Measurements from ENCODE around the gene GJA5. TPM values are rescaled to one million over a fixed set of nuclear protein-coding genes. Genes with fewer than 3 reads are reported as not detected.

The GJA5 gene
- total RNA-seq, 1 experiment from 2014 or later, result not detected

GRCh38 chr1:147787765-147788164 is 27.4 kb upstream of the GJA5 start:
- H4K20me1 ChIP-seq (ENCODE audit: insufficient read depth), result no peaks in the 10 kb centered on the region
- no TSS peak for BruUV-seq (replicated peaks)
- H3K27ac ChIP-seq (ENCODE audit: low read depth, low read length), result no peak overlapping the region
- H3K9me2 ChIP-seq (ENCODE audit: insufficient read depth), result no peaks in the 10 kb centered on the region
- no peak for TF ChIP-seq SP1 (IDR thresholded peaks at IDR 0.05; ENCODE audit: low read depth)
- TF ChIP-seq RAD21 (IDR thresholded peaks at IDR 0.05; ENCODE audit: low read depth), result no peak
- no peak for TF ChIP-seq EZH2 (IDR thresholded peaks at IDR 0.05)
- TF ChIP-seq YY1 (IDR thresholded peaks at IDR 0.05; ENCODE audit: extremely low read depth, insufficient replicate concordance, low read depth, low read length), result no peak
- TF ChIP-seq, protein P1, sequence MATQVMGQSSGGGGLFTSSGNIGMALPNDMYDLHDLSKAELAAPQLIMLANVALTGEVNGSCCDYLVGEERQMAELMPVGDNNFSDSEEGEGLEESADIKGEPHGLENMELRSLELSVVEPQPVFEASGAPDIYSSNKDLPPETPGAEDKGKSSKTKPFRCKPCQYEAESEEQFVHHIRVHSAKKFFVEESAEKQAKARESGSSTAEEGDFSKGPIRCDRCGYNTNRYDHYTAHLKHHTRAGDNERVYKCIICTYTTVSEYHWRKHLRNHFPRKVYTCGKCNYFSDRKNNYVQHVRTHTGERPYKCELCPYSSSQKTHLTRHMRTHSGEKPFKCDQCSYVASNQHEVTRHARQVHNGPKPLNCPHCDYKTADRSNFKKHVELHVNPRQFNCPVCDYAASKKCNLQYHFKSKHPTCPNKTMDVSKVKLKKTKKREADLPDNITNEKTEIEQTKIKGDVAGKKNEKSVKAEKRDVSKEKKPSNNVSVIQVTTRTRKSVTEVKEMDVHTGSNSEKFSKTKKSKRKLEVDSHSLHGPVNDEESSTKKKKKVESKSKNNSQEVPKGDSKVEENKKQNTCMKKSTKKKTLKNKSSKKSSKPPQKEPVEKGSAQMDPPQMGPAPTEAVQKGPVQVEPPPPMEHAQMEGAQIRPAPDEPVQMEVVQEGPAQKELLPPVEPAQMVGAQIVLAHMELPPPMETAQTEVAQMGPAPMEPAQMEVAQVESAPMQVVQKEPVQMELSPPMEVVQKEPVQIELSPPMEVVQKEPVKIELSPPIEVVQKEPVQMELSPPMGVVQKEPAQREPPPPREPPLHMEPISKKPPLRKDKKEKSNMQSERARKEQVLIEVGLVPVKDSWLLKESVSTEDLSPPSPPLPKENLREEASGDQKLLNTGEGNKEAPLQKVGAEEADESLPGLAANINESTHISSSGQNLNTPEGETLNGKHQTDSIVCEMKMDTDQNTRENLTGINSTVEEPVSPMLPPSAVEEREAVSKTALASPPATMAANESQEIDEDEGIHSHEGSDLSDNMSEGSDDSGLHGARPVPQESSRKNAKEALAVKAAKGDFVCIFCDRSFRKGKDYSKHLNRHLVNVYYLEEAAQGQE (IDR thresholded peaks at IDR 0.05; ENCODE audit: low read depth), result no peak
- TF ChIP-seq ZFX (IDR thresholded peaks at IDR 0.05), result no peak
- TF ChIP-seq CEBPB (IDR thresholded peaks at IDR 0.05; ENCODE audit: low read depth), result no peak
- TF ChIP-seq EZH2phosphoT487 (IDR thresholded peaks at IDR 0.05; ENCODE audit: borderline replicate concordance), result no peak
- no peak for TF ChIP-seq JUND (IDR thresholded peaks at IDR 0.05)
- no peak for TF ChIP-seq ZNF274 (IDR thresholded peaks at IDR 0.05; ENCODE audit: low read depth, low read length)
- TF ChIP-seq, protein P2, sequence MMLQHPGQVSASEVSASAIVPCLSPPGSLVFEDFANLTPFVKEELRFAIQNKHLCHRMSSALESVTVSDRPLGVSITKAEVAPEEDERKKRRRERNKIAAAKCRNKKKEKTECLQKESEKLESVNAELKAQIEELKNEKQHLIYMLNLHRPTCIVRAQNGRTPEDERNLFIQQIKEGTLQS (IDR thresholded peaks at IDR 0.05), result no peak
- no peak for TF ChIP-seq ZBTB33 (IDR thresholded peaks at IDR 0.05; ENCODE audit: extremely low read depth, insufficient replicate concordance, low read length)
- DNase-seq (ENCODE audit: low read depth, low spot score) (no peak), ATAC-seq (no peak)
- intact Hi-C loops (cut with micrococcal nuclease), result no loop called here
- H3K4me2 ChIP-seq (ENCODE audit: low read length), result no peak overlapping the region
- no peak overlapping the region for H3K9ac ChIP-seq (ENCODE audit: low read length)
- H3K4me1 ChIP-seq (ENCODE audit: control insufficient read depth in 1 of 2, insufficient read depth in 2 of 2, low read length in 2 of 2), result no peaks in the 10 kb centered on the region
- CTCF ChIA-PET, result no interaction called here
- H3K4me3 ChIP-seq (replicated peaks in 1 of 2; ENCODE audit: low read depth in 1 of 2, low read length in 2 of 2), result no peak overlapping the region
- RAD21 ChIA-PET (ENCODE audit: low non-redundant PET in 1 of 2, low total read pairs in 2 of 2, uncharacterized antibody in 2 of 2, unreplicated experiment in 2 of 2), result no interaction called here
- POLR2A ChIA-PET, result no interaction called here
- no peaks in the 10 kb centered on the region for H3K36me3 ChIP-seq (ENCODE audit: control insufficient read depth in 1 of 2, insufficient read depth in 2 of 2, low read length in 2 of 2)
- no peaks in the 10 kb centered on the region for H3K9me3 ChIP-seq (ENCODE audit: control insufficient read depth in 1 of 2, insufficient read depth in 1 of 2, low read depth in 1 of 2, low read length in 2 of 2)
- H3K79me2 ChIP-seq (ENCODE audit: insufficient read depth, low read length), result no peaks in the 10 kb centered on the region
- H3K27me3 ChIP-seq (ENCODE audit: insufficient read depth, low read length), result peaks cover 37% of the 10 kb centered on the region
- no peak overlapping the region for H2AFZ ChIP-seq (ENCODE audit: low read depth, low read length, poor library complexity, severe bottlenecking)
